GM19395 (cell line): ENCODE measurements around the gene FRAS1.
"Not testable (repeated sequence)": the region's sequence is repeated elsewhere in the genome, so short reads cannot be mapped to it uniquely, and the experiment has no call there.

Experiments
- ATAC-seq: cut with Tn5 transposase; IDR thresholded peaks from one replicate; pipeline ENCODE4 v1.9.1; 2021; ENCODE audit warnings: mild to moderate bottlenecking, moderate library complexity; ENCODE audit not compliant: unreplicated experiment

The FRAS1 gene

DNA sequence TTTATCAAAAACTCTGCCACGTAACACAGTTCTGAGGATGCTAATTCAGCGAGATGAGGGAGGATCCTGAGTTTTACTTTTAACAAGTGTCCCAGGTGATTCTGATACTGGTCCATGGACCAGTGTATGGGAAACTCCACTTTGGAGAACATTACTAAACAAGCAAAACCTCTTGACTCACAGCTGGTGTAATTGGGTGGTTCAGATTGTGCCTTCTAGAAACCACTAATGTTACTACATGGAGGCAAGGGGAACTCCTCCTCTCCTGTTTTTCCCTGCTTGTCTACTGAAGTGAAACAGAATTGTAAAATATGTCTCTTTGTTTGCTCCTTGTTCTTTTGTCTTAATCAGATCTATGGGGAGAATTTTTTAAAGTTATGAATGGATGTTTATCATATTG is 62.6 kb downstream of the FRAS1 start:
- no peak for ATAC-seq

- ATAC-seq: no peak
Measured at GRCh38 chr4:78120144-78120880, 63.2 kb downstream of the FRAS1 start.

- no peak for ATAC-seq
Measured at GRCh38 chr4:78121338-78121904, 64.3 kb downstream of the FRAS1 start.

- not testable (repeated sequence) for ATAC-seq
Measured at GRCh38 chr4:78125834-78126331, 68.8 kb downstream of the FRAS1 start.

DNA sequence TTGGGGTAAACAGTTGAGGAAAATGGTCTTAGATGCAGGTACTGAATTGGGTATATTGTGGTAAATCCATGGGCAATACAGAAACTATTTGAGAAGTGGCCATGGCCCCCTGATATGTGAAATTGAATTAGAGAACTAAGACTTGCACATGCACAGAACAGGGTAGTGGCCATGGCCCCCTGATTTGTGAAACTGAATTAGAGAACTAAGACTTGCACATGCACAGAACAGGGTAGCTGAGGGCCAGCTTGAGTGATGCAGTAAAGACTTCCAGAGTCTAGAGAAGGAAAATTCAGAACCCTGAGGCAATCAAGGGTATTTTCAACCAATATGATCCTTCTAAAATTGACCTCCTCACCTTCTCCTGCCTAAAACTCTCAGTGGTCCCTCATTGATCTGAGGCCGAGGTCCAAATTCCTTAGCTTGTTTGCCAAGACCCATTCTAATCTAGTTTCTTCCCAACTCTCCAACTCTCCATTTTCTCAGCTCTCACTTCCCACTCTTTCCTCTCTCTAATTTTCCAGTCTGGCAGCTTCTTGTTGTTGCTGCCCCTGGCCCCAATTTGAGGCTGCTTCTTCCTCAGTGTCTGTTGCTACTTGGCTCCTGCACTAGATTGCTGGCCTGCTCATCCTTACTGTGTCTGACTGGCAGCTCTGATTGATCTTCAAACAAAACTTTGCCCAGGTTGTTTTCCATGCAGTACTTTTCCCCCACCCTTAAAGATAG is 72.4 kb downstream of the FRAS1 start:
- ATAC-seq: no peak

DNA sequence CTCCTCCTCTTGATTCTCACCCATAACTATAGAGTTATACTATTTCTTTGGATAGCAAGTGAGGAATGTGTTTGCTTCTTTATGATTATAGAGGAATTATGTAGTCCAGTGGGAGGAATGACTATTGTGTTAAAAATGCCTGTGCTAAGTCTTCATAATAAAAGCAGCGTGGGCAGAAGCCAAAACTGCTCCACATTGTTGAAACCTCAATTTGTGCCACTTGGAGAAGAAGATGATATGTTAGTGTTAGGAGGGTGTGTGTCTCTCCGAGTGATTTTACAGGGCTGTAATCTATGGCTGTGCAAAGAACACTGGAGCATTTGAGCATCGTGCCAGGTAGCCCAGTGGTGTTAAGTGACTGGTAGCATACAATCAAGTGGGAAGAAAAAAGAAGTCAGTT is 74.3 kb downstream of the FRAS1 start:
- no peak for ATAC-seq

DNA sequence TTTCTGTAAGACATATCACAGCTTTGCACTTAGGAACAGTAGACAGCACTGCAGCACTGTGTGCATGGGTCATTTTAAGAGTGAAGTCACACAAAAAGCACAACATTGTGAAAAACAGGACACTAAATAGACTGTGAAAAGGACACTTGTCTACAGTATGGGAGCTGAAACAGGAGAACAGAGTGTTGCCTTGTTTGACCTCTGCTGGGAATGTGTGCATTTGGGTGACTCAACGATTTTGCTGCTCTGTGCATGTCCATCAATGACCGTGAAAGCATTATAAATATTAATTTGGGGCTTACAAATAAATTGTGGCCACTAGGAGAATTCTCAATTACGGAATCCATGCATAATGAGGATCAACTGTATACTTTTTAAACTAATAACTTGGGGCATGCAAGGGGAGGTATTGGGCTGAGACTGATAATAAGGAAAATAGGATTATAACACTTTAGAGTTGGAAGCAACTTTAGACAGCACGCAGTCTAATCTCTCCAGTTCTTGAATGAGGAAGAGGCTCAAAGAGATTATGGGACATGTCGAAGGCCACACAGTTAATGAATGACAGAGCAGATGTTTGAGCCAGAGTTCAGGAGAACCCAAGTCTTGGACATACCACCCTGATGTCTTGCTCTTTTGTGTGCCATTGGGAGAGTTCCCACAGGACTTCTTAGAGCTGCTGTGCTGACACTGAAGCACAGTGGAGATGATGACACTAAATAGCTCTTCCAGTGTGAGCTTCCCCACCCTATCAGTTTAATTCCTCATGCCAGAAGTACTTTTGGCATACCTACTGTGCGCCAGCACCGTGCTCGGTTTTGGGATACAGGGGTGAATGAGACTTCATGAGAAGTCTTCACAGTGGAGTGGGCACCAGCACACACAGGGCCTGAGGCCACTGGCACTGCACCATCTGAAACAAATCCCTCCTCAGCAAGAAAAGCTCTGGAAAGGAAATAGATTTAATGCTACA is 79.3 kb downstream of the FRAS1 start:
- no peak for ATAC-seq

DNA sequence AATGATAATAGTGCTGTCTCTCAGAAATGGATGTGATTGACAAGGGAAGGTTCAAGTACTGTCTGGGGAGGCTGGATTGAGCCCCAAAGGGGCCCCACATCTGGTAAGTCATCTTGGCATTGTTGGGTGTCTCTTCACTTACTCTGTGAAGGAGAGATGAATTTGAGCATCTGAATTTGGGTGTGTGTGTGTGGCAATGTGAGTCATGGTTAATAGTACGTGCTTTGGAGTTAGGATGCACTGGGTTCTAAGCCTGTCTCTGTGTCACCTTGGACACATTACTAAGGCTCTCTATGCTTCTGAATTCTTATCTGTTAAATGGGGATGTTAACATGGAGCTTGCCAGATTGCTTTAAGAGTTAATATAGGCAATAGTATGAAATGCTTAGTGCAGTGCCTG is 80.4 kb downstream of the FRAS1 start:
- ATAC-seq: no peak

DNA sequence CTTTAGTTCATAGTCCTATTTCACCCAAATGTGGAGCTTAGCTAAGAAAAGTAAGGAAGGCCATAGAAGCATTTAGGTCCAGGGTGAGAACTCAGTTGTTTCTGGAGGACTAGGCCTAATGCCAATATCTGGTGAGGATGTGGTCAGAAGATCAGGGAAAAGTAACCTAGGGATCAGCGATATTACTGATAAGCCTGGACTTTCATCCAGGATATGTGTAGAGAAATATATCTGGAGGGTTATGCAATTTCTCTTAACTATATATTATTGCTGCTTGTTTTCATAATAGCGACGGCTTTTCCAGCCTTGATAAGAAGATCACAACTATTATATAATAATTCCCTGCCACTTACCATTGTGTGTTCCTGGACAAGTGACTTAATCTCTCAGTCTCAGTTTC is 81.1 kb downstream of the FRAS1 start:
- ATAC-seq: no peak

GRCh38 chr4:78143634-78144033 is 86.5 kb downstream of the FRAS1 start:
- ATAC-seq: no peak

GRCh38 chr4:78145008-78145407 is 87.9 kb downstream of the FRAS1 start:
- no peak for ATAC-seq

DNA sequence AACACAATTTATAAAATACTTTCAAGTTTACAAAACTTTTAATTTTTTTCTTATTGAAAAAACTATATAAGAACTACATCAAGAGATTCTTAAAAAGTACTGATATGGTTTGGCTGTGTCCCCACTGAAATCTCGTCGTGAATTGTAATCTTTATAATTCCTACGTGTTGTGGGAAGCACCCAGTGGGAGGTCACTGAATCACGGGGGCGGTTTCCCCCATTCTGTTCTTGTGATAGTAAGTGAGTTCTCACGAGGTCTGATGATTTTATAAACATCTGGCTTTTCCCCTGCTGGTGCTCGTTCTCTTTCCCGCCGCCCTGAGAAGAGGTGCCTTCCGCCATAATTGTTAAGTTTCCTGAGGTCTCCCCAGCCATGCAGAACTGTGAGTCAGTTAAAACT is 88.5 kb downstream of the FRAS1 start:
- no peak for ATAC-seq

- no peak for ATAC-seq
Measured at GRCh38 chr4:78149751-78150542, 92.8 kb downstream of the FRAS1 start.

GRCh38 chr4:78150543-78150864 is 93.4 kb downstream of the FRAS1 start:
- ATAC-seq: no peak

DNA sequence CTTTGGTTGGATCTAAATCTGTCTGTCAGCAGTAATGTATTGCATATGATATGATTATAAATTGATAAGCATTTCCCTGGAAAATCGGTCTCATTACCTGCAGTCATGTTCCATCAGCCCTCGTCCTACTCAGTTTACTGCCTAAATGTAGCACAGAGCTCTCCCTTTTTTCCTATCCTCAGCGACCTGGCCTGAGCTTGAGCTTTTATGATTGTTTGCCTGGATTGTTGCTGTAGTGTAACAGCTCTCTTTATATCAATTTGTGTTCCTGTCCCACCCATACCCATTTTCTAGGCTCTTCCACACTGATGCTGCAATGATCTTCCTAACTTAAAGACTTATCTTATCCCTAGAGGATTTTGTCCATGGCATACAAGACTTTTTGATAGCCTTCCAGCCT is 95.7 kb downstream of the FRAS1 start:
- no peak for ATAC-seq

DNA sequence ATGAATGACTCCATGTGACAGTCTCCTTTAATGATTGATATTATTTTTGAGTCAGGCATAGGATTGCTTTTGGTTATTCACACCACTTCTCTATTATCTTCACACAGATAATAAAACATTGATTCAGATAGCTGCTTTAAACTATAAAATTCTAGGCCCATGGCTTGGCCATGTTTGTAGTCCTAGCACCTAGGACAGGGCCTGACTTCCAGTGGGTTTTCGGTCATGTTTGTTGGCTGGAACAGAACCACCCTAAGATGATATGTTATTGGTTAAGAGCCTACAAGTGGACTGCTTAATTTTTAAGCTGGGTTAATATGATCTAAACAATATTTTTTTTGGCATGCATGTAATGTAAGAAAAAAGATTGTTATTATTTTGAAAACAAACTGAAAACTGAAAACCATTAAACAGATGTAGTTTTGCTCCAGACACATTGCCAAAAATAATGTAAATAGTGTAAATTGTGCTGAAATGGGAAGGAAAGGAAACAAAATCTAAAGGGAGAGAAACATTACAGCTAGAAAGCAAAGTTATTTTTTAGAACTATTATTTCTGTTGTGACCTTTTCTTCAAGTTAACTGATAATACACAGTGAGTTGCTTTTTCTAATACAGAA is 98.0 kb downstream of the FRAS1 start:
- ATAC-seq: no peak

- no peak for ATAC-seq
Measured at GRCh38 chr4:78155616-78156105, 98.5 kb downstream of the FRAS1 start.

DNA sequence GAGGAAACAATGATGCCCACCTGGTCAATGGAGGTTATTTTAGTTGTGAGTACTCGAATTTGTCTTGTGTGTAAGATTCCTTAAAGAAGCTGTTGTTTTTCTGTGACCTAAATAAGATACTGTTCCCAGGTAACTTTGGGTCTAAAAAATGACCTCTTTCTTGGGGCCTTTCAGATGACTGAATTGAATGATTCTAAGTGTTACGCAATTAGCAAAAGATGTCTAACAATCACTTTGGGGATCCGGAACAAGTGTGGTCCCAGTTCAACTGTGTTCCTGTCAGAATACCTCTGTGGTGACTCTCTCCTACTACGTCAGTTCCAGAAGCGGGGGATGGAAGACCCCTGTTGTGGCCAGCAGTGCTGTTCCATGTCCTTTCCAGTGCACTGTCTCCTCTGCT is 99.4 kb downstream of the FRAS1 start:
- ATAC-seq: no peak

GRCh38 chr4:78162342-78162741 is 105.2 kb downstream of the FRAS1 start:
- ATAC-seq: no peak

DNA sequence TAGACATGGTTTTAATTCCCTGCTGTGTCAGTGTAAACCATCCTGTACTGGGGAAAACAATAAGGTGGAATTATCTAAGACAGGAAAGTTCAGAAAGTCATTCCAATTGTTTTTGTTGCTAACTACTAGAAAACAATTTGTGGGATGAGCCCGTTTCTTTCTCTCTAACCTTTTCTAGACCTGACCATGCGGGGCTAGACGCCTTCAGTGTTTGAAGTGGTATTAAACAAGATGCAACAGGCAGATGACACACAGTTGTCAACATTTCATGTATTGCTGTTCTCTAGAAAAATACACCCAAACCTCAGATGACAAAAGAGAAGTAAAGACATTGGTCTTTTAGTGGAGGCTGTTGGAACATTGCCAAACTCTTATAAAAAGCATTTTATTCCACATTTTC is 105.7 kb downstream of the FRAS1 start:
- no peak for ATAC-seq
